Panc1 (cell line): ENCODE results near the gene AFDN. TPM values are rescaled to one million over a fixed set of nuclear protein-coding genes. Genes with fewer than 3 reads are reported as not detected.

Source experiments
- ATAC-seq: fragments of 200-7000 bp; cut with Tn5 transposase; 2 replicates; pipeline ENCODE4 v1.9.1; 2020; ENCODE audit warnings: mild to moderate bottlenecking, moderate library complexity
- BruUV-seq: library from RNA; stranded (reverse); fragments of 400-500 nt; replicated peaks from 2 replicates; lab custom pipeline; 2021; lab: Mats Ljungman, UMichigan
- CTCF ChIA-PET: fragments of 300-600 bp; sonication (Branson Sonifier 250); formaldehyde crosslinking; loops from one replicate; lab custom pipeline; 2022; ENCODE audit warnings: antibody characterized with exemption; lab: Charles Lee
- POLR2A ChIA-PET: fragments of 300-600 bp; sonication (Branson Sonifier 250); formaldehyde crosslinking; loops from one replicate; lab custom pipeline; 2022; ENCODE audit warnings: antibody characterized with exemption; lab: Charles Lee
- DNase-seq: peaks from one replicate; pipeline ENCODE4 v3.0.0-alpha.2; 2010; ENCODE audit warnings: low read depth, low spot score
- H3K27ac ChIP-seq: 2 replicates; pipeline ENCODE4 v1.5.1; 2011; ENCODE audit warnings: mild to moderate bottlenecking, low read length, inconsistent platforms
- H3K27me3 ChIP-seq: fragments of 200-500 bp; sonication (Bioruptor generic); 2 replicates; pipeline ENCODE4 v1.6.0; 2014; ENCODE audit warnings: low read length, inconsistent platforms; ENCODE audit not compliant: control insufficient read depth, insufficient read depth
- H3K36me3 ChIP-seq: fragments of 200-500 bp; sonication (Bioruptor generic); 2 replicates; pipeline ENCODE4 v1.5.1; 2014; ENCODE audit warnings: inconsistent platforms, mild to moderate bottlenecking, low read length, moderate library complexity; ENCODE audit not compliant: control insufficient read depth, insufficient read depth
- H3K4me1 ChIP-seq: 2 replicates; pipeline ENCODE4 v1.5.1; 2011; ENCODE audit warnings: inconsistent platforms, mild to moderate bottlenecking, low read length, moderate library complexity; ENCODE audit not compliant: control insufficient read depth, insufficient read depth
- H3K4me3 ChIP-seq, 2 experiments: 2 replicates each; pipeline ENCODE4 v1.5.1; 2011 to 2012; ENCODE audit warnings: low read depth in 2 of 2, low read length in 2 of 2, mild to moderate bottlenecking in 2 of 2, inconsistent platforms in 1 of 2, moderate library complexity in 1 of 2
- H3K9me3 ChIP-seq: fragments of 200-500 bp; sonication (Bioruptor generic); 2 replicates; pipeline ENCODE4 v1.5.1; 2014; ENCODE audit warnings: low read depth, mild to moderate bottlenecking, inconsistent platforms, low read length, moderate library complexity; ENCODE audit not compliant: control insufficient read depth, insufficient read depth
- CTCF ChIP-seq: fragments of 450-650 bp; IDR thresholded peaks from 2 replicates; pipeline ENCODE4 v1.5.1; 2017; ENCODE audit warnings: mild to moderate bottlenecking
- POLR2AphosphoS5 ChIP-seq: IDR thresholded peaks from 2 replicates; pipeline ENCODE4 v1.6.1; 2012; ENCODE audit warnings: mild to moderate bottlenecking, low read depth, low read length, moderate library complexity
- SIN3A ChIP-seq: IDR thresholded peaks from 2 replicates; pipeline ENCODE4 v1.6.1; 2012; ENCODE audit warnings: low read depth, mild to moderate bottlenecking, low read length, moderate library complexity, borderline replicate concordance; ENCODE audit not compliant: insufficient read depth
- TCF7L2 ChIP-seq: IDR thresholded peaks from 2 replicates; pipeline ENCODE4 v1.6.1; 2011; ENCODE audit warnings: mild to moderate bottlenecking, low read depth, low read length, inconsistent platforms
- in situ Hi-C: cut with HindIII; loops from 2 replicates; pipeline ENCODE4 v1.10.0; 2016; ENCODE audit warnings: low sequenced_read_pairs, low pct_unique_long_range_greater_than_20kb
- intact Hi-C: fragments of 100-400 bp; cut with micrococcal nuclease; formaldehyde crosslinking; loops from one replicate; pipeline ENCODE4 v1.10.0; 2022; ENCODE audit not compliant: unreplicated experiment
- total RNA-seq: library from RNA; stranded (reverse); gene quantifications from one replicate; pipeline ENCODE4 v1.2.1, GENCODE V29; 2021; ENCODE audit not compliant: unreplicated experiment
- TF ChIP-seq, protein P1 (sequence below), 2 experiments: IDR thresholded peaks; 2 replicates each; pipeline ENCODE4 v1.6.1; 2011 to 2012; ENCODE audit warnings: low read depth in 2 of 2, control low read depth in 1 of 2, low read length in 1 of 2, mild to moderate bottlenecking in 1 of 2, moderate library complexity in 1 of 2; ENCODE audit not compliant: insufficient read depth in 1 of 2

The AFDN gene
- total RNA-seq, 1 experiment from 2014 or later = 143 TPM

GRCh38 chr6:167794161-167795157 lies 32.3 kb upstream of the AFDN start:
- no peak overlapping the region for H3K4me3 ChIP-seq
- no peak overlapping the region for H3K27ac ChIP-seq
- no peaks in the 10 kb centered on the region for H3K27me3 ChIP-seq
- H3K36me3 ChIP-seq = no peaks in the 10 kb centered on the region
- no peaks in the 10 kb centered on the region for H3K9me3 ChIP-seq
- in situ Hi-C loops (no loop called here), intact Hi-C loops (no loop called here)
- TF ChIP-seq, protein P1, sequence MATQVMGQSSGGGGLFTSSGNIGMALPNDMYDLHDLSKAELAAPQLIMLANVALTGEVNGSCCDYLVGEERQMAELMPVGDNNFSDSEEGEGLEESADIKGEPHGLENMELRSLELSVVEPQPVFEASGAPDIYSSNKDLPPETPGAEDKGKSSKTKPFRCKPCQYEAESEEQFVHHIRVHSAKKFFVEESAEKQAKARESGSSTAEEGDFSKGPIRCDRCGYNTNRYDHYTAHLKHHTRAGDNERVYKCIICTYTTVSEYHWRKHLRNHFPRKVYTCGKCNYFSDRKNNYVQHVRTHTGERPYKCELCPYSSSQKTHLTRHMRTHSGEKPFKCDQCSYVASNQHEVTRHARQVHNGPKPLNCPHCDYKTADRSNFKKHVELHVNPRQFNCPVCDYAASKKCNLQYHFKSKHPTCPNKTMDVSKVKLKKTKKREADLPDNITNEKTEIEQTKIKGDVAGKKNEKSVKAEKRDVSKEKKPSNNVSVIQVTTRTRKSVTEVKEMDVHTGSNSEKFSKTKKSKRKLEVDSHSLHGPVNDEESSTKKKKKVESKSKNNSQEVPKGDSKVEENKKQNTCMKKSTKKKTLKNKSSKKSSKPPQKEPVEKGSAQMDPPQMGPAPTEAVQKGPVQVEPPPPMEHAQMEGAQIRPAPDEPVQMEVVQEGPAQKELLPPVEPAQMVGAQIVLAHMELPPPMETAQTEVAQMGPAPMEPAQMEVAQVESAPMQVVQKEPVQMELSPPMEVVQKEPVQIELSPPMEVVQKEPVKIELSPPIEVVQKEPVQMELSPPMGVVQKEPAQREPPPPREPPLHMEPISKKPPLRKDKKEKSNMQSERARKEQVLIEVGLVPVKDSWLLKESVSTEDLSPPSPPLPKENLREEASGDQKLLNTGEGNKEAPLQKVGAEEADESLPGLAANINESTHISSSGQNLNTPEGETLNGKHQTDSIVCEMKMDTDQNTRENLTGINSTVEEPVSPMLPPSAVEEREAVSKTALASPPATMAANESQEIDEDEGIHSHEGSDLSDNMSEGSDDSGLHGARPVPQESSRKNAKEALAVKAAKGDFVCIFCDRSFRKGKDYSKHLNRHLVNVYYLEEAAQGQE (IDR thresholded peaks at IDR 0.05; ENCODE audit: insufficient read depth in 1 of 2, low read depth in 2 of 2, low read length in 1 of 2) = no peak
- no peak for TF ChIP-seq SIN3A
- no peak for TF ChIP-seq CTCF
- TF ChIP-seq POLR2AphosphoS5 = no peak
- TF ChIP-seq TCF7L2 = no peak
- H3K4me1 ChIP-seq = no peaks in the 10 kb centered on the region
- ATAC-seq = no peak
- no peak for DNase-seq
- ChIA-PET POLR2A (no interaction called here), CTCF (no interaction called here)
- BruUV-seq = no TSS peak

GRCh38 chr6:167795321-167795811 lies 31.3 kb upstream of the AFDN start:
- CTCF ChIA-PET = no interaction called here
- Histone ChIP-seq H3K4me1 (no peaks in the 10 kb centered on the region), H3K36me3 (no peaks in the 10 kb centered on the region), H3K4me3 (no peak overlapping the region), H3K9me3 (no peaks in the 10 kb centered on the region), H3K27ac (no peak overlapping the region), H3K27me3 (no peaks in the 10 kb centered on the region)
- POLR2A ChIA-PET = no interaction called here
- ATAC-seq (no peak), DNase-seq (no peak)
- intact Hi-C loops (no loop called here), in situ Hi-C loops (no loop called here)
- TF ChIP-seq SIN3A (no peak), CTCF (no peak), POLR2AphosphoS5 (no peak), TCF7L2 (no peak)
- TF ChIP-seq, protein P1 (IDR thresholded peaks at IDR 0.05; ENCODE audit: insufficient read depth in 1 of 2, low read depth in 2 of 2, low read length in 1 of 2) = no peak
- no TSS peak for BruUV-seq
